Esophagus (tissue), 2 donors: Measurements from ENCODE around the gene EPS15. TPM values are rescaled to one million over a fixed set of nuclear protein-coding genes. Genes with fewer than 3 reads are reported as not detected.
"Not testable (repeated sequence)": the region's sequence is repeated elsewhere in the genome, so short reads cannot be mapped to it uniquely, and the experiment has no call there.

Source experiments
- H3K27ac ChIP-seq, 2 donors: one replicate each; pipeline ENCODE4 v1.5.1; 2013; ENCODE audit warnings: low read depth in 2 of 2, mild to moderate bottlenecking in 2 of 2, inconsistent platforms in 1 of 2, low read length in 1 of 2, moderate library complexity in 1 of 2
- H3K27me3 ChIP-seq, 2 donors: one replicate each; pipeline ENCODE4 v1.6.1; 2013; ENCODE audit warnings: low read length in 2 of 2, control low read depth in 1 of 2, mild to moderate bottlenecking in 1 of 2; ENCODE audit not compliant: insufficient read depth in 2 of 2, control insufficient read depth in 1 of 2
- H3K36me3 ChIP-seq, 2 donors: one replicate each; pipeline ENCODE4 v1.6.1; 2013; ENCODE audit warnings: low read length in 1 of 2; ENCODE audit not compliant: control insufficient read depth in 2 of 2, insufficient read depth in 2 of 2
- H3K4me1 ChIP-seq, 2 donors: one replicate each; pipeline ENCODE4 v1.6.1; 2013; ENCODE audit warnings: low read length in 1 of 2; ENCODE audit not compliant: control insufficient read depth in 2 of 2, insufficient read depth in 2 of 2
- H3K4me3 ChIP-seq, 2 donors: one replicate each; pipeline ENCODE4 v1.5.1; 2013; ENCODE audit warnings: low read length in 2 of 2, mild to moderate bottlenecking in 2 of 2, low read depth in 1 of 2, moderate library complexity in 1 of 2
- H3K9me3 ChIP-seq, 2 donors: one replicate each; pipeline ENCODE4 v1.6.1; 2013; ENCODE audit warnings: mild to moderate bottlenecking in 2 of 2, low read depth in 1 of 2, low read length in 1 of 2, moderate library complexity in 1 of 2; ENCODE audit not compliant: control insufficient read depth in 2 of 2, insufficient read depth in 1 of 2
- WGBS, 2 donors: extraction: QIAGEN DNeasy Blood & Tissue Kit; methylation state at CpG; one replicate each; pipeline ENCODE4 v1.1.7; 2013; 5-methylcytosine and 5-hydroxymethylcytosine counted together
- polyA plus RNA-seq, 2 donors: library from polyadenylated mRNA; stranded (reverse); fragments of 200-250 nt; gene quantifications; one replicate each; pipeline ENCODE4 v1.2.3, GENCODE V29; 2013
- donor health status: healthy with polysubstance abuse.
- donor health status: Bipolar disorder and iron deficiency.

EPS15 gene
- polyA plus RNA-seq, 2 donors = 10.8 to 14.4 TPM

DNA sequence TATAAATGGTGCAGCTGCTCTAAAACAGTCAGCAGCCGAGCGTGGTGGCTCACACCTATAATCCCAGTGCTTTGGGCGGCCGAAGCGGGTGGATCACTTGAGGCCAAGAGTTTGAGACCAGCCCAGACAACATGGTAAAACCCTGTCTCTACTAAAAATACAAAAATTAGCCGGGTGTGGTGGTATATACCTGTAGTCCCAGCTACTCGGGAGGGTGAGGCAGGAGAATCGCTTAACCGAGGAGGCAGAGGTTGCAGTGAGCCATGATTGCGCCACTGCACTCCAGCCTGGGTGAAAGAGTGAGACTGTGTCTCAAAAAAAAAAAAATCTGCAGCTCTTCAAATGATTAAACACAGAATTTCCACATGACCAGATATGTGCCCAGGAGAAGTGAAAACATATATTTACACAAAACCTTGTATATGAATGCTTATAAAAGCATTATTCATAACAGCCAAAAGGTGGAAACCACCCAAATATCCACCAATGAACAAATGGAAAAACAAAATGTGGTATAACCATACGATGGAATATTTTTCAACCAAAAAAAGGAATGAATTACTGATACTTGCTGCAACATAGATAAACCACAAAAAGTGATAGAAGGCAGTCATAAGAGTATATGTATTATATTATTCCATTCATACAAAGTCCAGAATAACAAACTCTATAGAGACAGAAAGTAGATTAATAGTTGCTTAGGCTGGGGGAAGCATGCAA, 14.1 kb downstream of the EPS15 start:
- Histone ChIP-seq H3K4me1 (no peaks in the 10 kb centered on the region), H3K27me3 (no peaks in the 10 kb centered on the region), H3K9me3 (no peaks in the 10 kb centered on the region), H3K36me3 (no peaks in the 10 kb centered on the region), H3K4me3 (no peak overlapping the region), H3K27ac (no peak overlapping the region)
- WGBS, 2 donors = 87 to 90% methylated on average over 11 of the region's 11 CpGs

DNA sequence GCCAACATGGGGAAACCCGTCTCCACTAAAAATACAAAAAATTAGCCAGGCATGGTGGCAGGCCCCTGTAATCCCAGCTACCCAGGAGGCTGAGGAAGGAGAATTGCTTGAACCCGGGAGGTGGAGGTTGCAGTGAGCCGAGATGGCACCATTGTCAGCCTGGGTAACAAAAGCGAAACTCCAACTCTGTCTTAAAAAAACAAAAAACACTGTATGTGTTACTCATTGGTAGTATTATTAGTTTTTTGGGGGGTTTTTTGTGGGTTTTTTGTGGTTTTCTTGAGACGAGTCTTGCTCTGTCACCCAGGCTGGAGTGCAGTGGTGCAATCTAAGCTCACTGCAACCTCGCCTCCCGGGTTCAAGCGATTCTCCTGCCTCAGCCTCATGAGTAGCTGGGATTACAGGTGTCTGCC, 17.8 kb downstream of the EPS15 start:
- 88 to 90% methylated on average over 8 of the region's 8 CpGs for WGBS, 2 donors
- H3K36me3 ChIP-seq, H3K4me1 ChIP-seq, H3K9me3 ChIP-seq, H3K27me3 ChIP-seq, H3K27ac ChIP-seq, H3K4me3 ChIP-seq: not testable (repeated sequence)

DNA sequence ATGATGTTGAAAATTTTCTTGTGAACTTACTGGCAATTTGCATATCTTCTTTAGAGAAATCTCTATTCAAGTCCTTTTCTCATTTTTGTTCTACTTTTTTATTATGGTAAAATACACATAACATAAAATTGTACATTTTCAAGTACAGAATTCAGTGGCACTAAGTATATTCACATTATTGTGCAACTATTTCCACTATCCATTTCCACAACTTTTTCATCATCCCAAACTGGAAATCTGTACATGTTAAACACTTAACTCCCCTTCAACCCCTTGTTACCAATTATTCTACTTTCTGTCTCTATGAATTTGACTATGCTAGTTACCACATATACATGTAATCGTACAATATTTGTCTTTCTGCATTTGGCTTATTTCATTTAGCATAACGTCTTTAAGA, 19.4 kb downstream of the EPS15 start:
- Histone ChIP-seq H3K27me3 (no peaks in the 10 kb centered on the region), H3K9me3 (no peaks in the 10 kb centered on the region), H3K4me1 (no peaks in the 10 kb centered on the region), H3K27ac (no peak overlapping the region), H3K36me3 (no peaks in the 10 kb centered on the region), H3K4me3 (no peak overlapping the region)
- 94% methylated on average over 2 of the region's 2 CpGs for WGBS, 2 donors

DNA sequence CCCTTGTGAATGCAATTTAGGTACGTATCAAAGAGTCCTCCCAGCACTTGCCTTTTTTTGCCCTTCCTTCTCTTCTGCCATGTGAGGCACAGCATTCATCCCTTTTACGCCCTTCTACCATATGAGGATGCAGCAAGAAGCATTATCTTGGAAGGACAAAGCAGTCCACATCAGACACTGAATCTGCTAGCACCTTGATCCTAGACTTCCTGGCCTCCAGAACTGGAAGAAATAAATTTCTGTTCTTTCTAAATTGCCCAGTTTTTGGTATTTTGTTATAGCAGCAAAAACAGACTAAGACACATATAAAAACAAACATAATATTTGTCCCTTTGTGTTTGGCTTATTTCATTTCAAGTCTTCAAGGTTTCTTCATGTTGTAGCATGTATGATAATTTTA, 20.1 kb downstream of the EPS15 start:
- Histone ChIP-seq H3K4me3 (no peak overlapping the region), H3K27ac (no peak overlapping the region), H3K36me3 (no peaks in the 10 kb centered on the region), H3K27me3 (no peaks in the 10 kb centered on the region), H3K9me3 (no peaks in the 10 kb centered on the region), H3K4me1 (no peaks in the 10 kb centered on the region)
- WGBS, 2 donors = 81 to 91% methylated on average over 2 of the region's 2 CpGs

DNA sequence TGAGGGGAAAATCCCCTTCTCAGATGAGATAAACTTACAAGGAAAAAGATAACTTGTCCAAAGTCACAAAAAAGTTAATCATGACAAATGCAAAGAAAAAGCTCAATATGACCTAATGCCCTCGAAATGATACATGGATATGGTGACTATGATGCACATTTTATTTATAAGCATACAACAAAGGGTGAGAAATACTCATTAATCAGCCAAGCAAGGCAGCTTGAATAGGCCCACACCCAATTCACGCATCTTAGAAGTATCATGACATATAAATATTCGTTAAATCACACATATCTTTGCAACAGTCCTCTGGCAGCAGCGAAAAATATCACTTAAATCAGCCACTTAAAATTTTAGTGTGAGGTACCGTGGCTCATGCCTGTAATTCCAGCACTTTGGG, 21.7 kb downstream of the EPS15 start:
- H3K27me3 ChIP-seq = no peaks in the 10 kb centered on the region
- no peak overlapping the region for H3K4me3 ChIP-seq
- WGBS, 2 donors = 87 to 92% methylated on average over 5 of the region's 5 CpGs
- H3K4me1 ChIP-seq = no peaks in the 10 kb centered on the region
- H3K36me3 ChIP-seq = no peaks in the 10 kb centered on the region
- H3K27ac ChIP-seq = no peak overlapping the region
- no peaks in the 10 kb centered on the region for H3K9me3 ChIP-seq

DNA sequence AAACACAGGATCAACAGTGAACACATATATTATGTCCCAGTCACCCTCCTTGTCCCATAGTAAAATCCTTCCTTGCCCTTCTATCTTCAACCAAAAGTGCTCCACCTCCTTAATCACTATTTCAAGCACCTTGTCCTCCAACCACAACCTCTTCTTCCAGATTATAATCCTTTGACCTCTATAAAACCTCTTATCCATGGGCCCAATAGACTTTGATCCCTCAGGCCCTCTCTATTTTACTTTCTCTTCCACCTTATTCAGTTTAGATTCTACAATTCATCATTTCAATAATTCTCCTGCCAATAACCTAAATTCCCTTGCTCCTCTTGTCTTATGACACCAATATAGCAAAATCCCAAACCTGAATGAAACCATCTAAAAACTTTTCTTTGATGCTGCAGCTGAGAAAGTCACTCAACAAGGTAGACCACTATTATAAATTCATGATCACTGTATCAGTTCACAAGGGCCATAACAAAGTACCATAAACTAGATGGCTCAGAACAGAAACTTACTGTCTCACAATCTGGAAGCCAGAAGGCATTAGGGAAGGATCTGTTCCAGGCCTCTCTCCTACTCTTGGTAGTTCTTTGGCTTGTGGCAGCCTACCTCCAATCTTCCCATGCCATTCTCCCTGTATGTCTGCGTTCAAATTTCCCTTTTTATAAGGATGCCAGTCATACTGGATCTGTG, 24.8 kb downstream of the EPS15 start:
- WGBS, 2 donors = 87 to 92% methylated on average over 1 of the region's 1 CpG
- H3K4me3 ChIP-seq = no peak overlapping the region
- no peaks in the 10 kb centered on the region for H3K27me3 ChIP-seq
- H3K4me1 ChIP-seq = no peaks in the 10 kb centered on the region
- H3K27ac ChIP-seq = no peak overlapping the region
- no peaks in the 10 kb centered on the region for H3K36me3 ChIP-seq
- no peaks in the 10 kb centered on the region for H3K9me3 ChIP-seq

DNA sequence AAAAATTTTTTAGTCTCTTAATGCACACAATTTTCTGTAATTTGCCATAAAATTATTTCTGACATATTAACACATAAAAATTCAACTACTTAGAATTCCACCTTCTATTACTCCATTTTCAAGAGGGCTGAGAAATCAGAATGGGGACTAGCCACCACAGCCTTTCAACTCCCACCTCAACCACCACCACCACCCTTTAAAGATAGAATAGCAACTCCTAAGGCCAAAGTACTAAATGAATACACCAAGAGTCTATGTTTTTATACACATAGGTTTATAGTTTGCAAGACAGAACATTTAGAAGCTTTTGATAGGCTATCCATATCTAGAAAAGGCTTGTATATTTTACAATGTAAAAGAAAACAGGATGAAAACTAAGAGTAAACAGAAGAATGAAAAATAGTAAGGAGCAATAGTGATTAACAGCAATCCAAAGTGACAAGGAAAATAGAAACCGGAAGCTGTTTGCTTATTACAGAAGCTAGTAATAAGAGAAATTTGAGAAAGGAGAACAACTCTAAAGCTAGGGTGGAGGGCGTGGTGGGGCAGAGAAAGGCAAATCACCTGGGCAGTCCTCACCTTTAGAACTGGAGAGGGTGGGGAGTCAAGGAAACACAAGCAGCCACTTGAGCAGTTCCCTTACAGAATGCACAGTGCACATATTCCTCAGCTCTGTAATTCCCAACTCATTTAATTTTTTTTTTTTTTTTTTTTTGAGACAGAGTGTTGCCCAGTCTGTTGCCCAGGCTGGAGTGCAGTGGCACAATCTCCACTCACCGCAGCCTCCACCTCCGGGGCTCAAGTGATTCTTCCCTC, 27.7 kb downstream of the EPS15 start:
- Histone ChIP-seq H3K4me1 (no peaks in the 10 kb centered on the region), H3K9me3 (no peaks in the 10 kb centered on the region), H3K27me3 (no peaks in the 10 kb centered on the region), H3K27ac (no peak overlapping the region), H3K4me3 (no peak overlapping the region), H3K36me3 (no peaks in the 10 kb centered on the region)
- WGBS, 2 donors = 64 to 65% methylated on average over 4 of the region's 4 CpGs

DNA sequence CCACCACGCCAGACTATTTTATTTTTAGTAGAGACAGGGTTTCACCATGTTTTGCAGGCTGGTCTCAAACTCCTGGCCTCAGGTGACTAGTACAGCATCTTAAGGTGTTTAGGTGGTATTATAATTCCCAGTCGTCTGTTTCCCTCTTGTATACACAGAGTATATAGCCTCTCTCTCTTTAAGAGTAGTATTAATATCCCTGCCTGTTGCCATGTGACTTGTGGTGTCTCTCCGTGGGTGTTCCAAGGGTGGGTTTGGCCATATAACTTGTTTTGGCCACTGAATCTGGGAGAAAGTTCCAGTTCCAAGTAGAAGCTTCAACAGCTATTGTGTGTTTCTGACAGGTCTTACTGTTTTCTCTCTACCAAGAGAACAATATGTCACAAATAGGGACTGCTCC, 29.6 kb downstream of the EPS15 start:
- H3K4me3 ChIP-seq = no peak overlapping the region
- WGBS, 2 donors = 79 to 84% methylated on average over 3 of the region's 3 CpGs
- H3K36me3 ChIP-seq = no peaks in the 10 kb centered on the region
- H3K4me1 ChIP-seq = no peaks in the 10 kb centered on the region
- no peak overlapping the region for H3K27ac ChIP-seq
- H3K9me3 ChIP-seq = no peaks in the 10 kb centered on the region
- H3K27me3 ChIP-seq = no peaks in the 10 kb centered on the region

DNA sequence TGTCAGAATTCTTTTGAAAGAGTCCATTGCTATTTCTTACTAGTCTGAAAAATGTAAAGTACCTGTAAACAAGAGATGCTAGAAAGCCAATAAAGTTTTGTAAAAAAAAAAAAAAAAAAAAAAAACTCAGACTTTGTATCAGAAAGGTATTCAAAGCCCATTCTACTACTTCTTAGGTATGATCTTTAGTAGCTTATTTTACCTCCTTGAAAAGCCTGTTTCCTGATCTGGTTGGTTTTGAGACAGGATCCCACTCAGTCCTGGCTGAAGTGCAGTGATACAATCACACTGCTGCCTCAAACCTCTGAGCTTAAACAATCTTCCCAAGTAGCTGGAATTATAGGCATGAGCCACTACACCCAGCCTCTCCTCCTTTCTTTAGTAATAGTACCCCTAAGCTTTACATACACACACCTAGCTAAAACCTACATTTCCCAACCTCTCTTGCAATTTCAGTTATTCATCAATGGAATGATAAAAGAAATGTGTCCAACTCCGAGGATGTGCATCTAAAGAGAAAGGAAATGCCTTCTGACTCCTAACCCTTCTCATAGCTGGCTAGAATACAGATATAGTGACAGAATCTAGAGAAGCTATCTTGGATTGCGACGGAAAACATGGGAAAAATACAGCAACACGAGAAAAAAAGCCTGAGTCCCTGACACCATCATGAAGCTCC, 30.6 kb downstream of the EPS15 start:
- no peaks in the 10 kb centered on the region for H3K27me3 ChIP-seq
- H3K9me3 ChIP-seq = no peaks in the 10 kb centered on the region
- no peaks in the 10 kb centered on the region for H3K4me1 ChIP-seq
- WGBS, 2 donors = 71 to 84% methylated on average over 4 of the region's 4 CpGs
- H3K36me3 ChIP-seq = no peaks in the 10 kb centered on the region
- no peak overlapping the region for H3K27ac ChIP-seq
- H3K4me3 ChIP-seq = no peak overlapping the region
